ENCODE data around the gene GNAL.
"Not testable (repeated sequence)": the region's sequence is repeated elsewhere in the genome, so short reads cannot be mapped to it uniquely, and the experiment has no call there.

Gene GNAL

DNA sequence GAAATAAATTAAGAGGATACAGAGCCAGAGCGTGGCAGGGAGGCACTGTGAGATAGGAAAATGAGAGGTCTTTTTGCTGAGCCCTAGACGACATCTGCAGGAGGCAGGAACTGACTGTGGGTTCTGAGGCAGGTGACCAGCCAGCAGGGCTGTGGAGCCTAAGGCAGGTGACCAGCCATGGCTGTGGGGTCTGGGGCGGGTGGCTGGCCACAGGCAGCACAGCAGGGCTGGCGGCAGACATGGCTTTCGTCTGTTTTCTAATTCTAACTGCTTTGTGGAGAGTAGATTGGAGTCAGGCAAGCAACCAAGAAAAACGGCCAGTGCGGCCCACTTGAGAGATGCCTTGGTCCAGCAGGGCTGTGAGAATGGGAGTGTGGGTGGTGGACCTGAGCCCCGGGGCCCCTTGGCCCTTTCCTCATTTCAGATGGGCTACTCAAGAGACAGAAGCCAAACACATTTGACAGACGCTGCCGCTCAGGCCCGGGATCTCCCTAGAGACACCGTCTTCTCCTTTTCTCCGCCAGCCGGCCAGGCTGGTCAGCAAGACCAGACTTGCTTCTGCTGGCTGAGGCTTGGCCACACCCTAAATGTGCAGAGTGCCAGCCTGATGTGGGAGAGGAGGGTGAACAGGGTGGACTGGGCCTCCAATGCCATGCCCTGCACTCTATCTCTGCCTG, 19.7 kb upstream of the GNAL start:
- no peak for DNase-seq (ENCODE audit: low read depth, low spot score)

DNA sequence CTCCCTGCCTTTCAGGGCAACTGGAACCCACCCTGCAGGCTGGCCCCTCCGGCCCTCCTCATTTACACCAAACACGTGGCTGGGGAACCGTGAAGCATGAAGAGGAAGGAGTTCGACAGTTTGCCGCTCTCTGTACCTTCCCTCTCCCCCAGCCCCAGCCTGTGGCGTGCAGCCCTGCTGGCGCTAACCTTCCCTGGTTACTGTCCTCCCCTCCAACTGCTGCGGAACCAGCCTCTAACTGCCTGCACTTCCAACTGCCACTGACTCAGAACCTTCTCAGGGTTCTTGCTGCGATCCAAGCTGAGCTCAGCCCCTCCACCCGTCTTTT, 19.2 kb upstream of the GNAL start:
- DNase-seq (ENCODE audit: low read depth, low spot score): no peak

GRCh38 chr18:11671156-11671555, 17.9 kb upstream of the GNAL start:
- DNase-seq (ENCODE audit: low read depth, low spot score): no peak

GRCh38 chr18:11672198-11672597, 16.9 kb upstream of the GNAL start:
- no peak for DNase-seq (ENCODE audit: low read depth, low spot score)

- DNase-seq (ENCODE audit: low read depth, low spot score): no peak
Observed at GRCh38 chr18:11672846-11673454, 16.1 kb upstream of the GNAL start.

DNA sequence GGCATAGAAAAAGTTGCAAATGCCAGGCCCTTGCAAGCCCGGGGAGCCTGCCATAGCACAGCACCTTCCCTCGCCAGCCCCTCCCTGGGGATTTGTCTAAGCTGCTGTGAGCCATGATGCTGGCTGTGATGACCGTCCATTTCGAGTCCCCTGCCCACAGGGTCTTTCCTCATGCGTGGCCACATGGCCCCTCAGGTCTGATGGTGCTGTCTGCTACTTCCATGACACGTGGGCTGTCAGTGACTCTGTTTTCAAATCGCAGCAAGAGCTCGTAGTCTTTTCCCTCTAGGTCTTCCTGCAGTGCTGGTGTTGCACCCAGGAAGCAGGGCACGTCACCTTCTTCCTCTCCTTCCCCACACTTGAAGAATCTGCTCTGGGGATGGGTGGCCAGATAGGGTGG, 15.5 kb upstream of the GNAL start:
- DNase-seq (ENCODE audit: low read depth, low spot score): no peak

DNA sequence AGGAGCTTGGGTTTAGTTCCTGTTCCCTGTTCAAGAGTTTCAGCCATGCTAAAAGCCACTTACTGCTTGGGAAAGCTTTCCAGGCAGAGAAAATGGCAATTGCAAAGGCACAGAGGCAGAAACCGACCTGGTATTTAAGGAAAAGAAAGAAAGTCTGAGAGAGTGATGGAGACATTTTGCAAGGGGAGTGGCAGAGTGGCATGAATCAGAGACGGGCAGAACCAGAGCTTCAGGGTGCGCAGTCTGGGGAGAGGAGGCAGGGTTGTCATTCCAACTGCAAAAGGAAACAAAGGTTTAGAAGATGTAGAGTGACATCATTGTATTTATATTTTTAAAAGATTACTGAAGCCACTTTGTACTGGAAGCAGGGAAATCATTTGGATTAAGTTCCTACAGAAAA, 14.9 kb upstream of the GNAL start:
- no peak for DNase-seq (ENCODE audit: low read depth, low spot score)

DNA sequence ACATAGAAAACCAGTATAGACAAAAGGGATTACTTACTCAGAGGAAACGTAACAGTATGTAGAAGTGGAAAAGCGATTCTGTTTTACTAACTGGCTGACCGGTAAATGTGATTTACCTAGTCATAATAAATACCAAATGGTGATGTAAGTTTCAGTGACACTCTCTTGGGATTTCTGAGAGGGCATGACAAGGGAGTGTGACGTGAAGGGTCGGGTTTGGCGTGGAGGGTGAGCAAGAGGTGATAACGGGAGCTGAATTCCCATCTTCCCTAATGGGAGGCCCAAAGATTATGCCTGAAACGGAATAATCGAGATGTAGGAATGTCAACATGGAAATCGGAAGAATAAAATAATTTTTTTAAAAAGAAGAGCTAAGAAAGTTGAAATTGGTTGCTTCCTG, 12.7 kb upstream of the GNAL start:
- DNase-seq (ENCODE audit: low read depth, low spot score): no peak

- no peak for DNase-seq (ENCODE audit: low read depth, low spot score)
Observed at GRCh38 chr18:11676867-11677266, 12.2 kb upstream of the GNAL start.

DNA sequence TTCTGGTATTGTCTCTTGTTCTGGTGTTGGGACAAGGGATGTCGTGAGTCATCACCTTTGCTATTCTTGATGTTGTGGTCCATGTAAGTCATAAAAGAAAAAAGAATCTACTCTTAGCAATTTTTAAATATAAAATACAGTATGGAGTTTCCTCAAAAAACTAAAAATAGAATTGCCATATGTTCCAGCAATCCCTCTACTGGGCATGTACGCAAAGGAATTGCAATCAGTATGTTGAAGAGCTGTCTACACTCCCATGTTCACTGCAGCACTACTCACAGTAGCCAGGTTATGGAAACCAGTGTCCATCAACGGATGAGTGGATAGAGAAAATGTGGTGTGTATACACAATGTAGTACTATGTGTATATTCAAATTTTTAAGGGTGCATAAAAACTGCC, 10.9 kb upstream of the GNAL start:
- no peak for DNase-seq (ENCODE audit: low read depth, low spot score)

DNA sequence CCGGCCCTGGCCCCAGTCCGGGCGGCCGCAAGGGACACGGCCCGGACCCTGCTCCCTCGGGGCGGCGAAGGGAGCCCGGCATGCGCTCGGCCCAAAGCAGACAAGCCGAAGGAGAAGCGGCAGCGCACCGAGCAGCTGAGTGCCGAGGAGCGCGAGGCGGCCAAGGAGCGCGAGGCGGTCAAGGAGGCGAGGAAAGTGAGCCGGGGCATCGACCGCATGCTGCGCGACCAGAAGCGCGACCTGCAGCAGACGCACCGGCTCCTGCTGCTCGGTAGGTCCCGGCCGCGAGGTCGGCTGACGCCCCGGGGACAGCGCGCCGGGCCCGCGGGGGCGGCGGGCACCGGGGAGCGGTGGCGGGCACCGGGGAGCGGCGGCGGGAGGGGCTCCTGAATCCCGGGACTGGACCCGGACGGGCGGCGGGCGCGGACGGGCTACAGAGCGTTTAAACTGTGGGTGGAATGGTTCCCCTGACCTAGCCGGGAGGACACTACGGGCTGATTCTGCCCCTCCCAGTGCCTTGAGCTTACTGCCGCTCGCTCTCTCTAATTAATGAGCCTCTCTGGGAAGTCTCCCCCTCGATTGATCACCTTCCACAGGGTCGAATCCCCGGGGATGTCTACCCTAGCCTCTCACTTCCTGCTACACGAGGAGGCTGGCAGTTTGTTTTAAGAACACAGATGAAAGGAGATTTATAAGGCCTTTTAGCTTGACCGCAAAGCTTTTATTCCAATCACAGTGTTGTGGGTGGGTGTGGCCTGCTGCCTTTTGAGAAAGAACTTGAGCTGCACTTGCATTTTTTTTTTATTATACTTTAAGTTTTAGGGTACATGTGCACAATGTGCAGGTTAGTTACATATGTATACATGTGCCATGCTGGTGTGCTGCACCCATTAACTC, 853 bp downstream of the GNAL start:
- DNase-seq (ENCODE audit: low read depth, low spot score): no peak

DNA sequence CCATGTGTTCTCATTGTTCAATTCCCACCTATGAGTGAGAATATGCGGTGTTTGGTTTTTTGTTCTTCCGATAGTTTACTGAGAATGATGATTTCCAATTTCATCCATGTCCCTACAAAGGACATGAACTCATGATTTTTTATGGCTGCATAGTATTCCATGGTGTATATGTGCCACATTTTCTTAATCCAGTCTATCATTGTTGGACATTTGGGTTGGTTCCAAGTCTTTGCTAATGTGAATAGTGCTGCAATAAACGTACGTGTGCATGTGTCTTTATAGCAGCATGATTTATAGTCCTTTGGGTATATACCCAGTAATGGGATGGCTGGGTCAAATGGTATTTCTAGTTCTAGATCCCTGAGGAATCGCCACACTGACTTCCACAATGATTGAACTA, 1.6 kb downstream of the GNAL start:
- DNase-seq (ENCODE audit: low read depth, low spot score): not testable (repeated sequence)

DNA sequence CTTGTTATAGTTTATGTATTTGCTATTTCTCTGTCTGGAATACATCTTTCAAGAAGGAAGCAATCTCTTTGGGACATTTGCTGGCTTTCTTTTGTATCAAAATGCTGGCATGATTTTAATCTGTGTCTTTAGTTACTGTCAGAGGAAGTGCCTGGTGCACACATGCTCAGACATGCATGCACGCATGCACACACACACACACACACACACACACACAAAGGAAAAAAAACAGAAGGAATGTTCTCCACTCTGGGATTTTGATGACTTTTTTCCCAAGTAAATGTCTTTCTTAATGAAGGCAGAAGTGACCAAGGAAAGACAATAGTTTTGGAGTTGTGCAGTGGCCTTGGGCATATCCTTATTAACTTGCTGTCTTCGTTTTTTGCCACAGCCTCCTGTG, 6.7 kb downstream of the GNAL start:
- no peak for DNase-seq (ENCODE audit: low read depth, low spot score)

GRCh38 chr18:11696451-11696850, 7.4 kb downstream of the GNAL start:
- no peak for DNase-seq (ENCODE audit: low read depth, low spot score)

DNA sequence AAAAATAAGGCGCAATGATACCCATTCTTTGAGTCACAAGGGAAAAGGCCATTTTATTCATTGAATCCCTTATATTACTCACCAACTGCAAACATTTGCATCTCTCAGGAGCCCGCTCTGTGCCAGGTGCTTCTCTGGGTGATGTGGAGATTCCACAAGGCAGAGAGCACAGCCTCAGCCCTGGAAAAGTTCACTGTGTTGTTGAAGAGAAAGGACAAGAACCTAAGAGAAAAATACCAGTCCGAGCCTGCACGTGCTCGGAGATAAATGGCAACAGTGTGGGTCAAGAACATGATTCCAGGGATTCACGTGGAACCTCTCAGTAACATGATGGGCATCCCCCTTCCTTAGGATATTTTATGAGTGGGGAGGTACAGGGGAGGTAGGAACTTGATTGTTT, 11.8 kb downstream of the GNAL start:
- DNase-seq (ENCODE audit: low read depth, low spot score): no peak

DNA sequence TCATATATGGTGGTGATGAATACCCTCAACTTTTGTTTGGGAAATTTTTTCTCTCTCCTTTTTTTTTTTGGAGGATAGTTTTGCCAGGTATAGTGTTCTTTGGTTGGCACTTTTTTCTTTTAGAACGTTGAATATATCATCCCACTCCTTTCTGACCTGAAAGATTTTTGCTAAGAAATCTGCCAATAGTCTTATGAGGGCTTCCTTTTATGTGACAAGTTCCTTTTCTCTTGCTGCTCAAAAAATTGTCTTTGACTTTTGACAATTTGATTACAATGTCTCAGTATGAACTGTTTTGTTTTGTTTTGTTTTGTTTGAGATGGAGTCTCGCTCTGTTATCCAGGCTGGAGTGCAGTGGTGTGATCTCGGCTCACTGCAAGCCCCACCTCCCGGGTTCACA, 21.5 kb downstream of the GNAL start:
- no peak for DNase-seq (ENCODE audit: low read depth, low spot score)

DNA sequence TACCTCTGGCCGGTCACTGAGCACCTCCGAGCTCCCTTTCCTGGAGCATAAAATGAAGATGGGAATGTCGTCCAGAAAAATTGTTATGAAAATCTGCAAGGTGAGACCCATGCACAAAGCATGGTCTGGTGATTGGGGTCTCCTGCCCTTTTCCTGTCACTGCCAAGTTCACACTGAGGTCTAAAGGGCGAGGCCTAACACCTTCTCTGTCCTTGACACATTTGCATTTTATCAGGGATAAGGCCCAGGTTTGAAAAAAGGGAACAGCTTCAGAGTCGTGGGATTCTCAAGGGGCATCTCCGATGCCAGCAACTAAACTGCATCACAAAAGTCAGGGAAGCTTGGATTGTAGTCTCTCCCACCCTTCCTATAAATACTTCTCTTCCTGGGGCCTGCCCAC, 24.7 kb downstream of the GNAL start:
- no peak for DNase-seq (ENCODE audit: low read depth, low spot score)

DNA sequence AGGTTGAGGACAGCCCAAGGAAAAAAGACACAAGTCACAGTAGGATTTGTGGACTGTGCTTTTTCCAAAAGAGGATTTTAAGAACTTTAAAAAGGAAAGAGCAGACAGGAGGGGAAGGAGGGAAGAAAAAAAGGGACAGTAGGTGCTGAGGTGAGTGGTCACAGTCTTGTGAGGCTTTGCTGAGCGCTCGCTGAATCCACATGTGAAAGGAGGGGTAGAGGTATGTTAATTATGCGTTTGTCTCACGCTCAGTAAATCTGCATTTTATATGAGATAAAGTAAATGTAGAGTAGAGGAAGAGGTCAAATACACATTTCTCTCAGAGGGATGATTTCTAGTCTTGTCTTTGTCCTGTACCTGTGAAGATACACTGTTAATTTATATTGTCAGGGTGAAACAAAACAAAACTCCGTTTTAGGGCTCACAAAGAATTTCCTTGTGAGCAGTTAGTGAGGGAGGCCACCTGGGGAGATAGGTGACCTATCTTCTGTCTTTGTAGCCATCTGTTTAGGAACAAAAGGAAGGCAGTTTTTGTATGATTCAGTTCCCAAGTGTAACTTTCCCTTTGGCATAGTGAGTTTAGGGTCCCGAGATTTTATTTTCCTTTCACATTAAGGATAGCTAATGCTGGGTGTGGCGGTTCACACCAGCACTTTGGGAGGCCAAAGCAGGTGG, 25.3 kb downstream of the GNAL start:
- DNase-seq (ENCODE audit: low read depth, low spot score): no peak

GRCh38 chr18:11716767-11717315, 27.8 kb downstream of the GNAL start:
- DNase-seq (ENCODE audit: low read depth, low spot score): not testable (repeated sequence)

GRCh38 chr18:11719050-11719449, 30.0 kb downstream of the GNAL start:
- no peak for DNase-seq (ENCODE audit: low read depth, low spot score)

GRCh38 chr18:11719621-11720020, 30.6 kb downstream of the GNAL start:
- no peak for DNase-seq (ENCODE audit: low read depth, low spot score)

DNA sequence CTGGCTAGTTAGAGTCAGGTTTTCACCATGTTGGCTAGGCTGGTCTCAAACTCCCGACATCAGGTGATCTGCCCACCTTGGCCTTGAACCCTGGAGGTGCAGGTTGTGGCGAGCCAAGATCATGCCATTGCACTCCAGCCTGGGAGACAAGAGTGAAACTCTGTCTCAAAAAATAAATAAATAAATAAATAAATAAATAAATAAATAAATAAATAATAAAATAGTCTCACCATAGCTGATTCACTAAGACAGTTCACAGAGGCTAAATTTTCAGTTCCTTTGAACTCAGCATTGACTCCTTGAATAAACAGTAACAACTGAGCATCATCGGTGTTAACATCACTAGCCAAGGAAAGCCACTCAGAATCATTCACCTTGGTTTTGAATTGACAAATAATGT, 32.7 kb downstream of the GNAL start:
- no peak for DNase-seq (ENCODE audit: low read depth, low spot score)

Data from activated naive CD8-positive, alpha-beta T cell treated with anti-CD3 and anti-CD28 coated beads, Interleukin-2, amount 50 U/mL, for 16 hours (primary cell).